Hepatocyte (in vitro differentiated cells): ENCODE measurements around the gene SEMA5A. TPM values are rescaled to one million over a fixed set of nuclear protein-coding genes. Genes with fewer than 3 reads are reported as not detected.

ENCODE experiments used
- DNase-seq: peaks from one replicate; pipeline ENCODE4 v3.0.0-alpha.2; 2016; ENCODE audit warnings: low spot score
- H2AFZ ChIP-seq: fragments of 200-600 bp; sonication (generic); 2 replicates; pipeline ENCODE4 v1.6.0; 2016; ENCODE audit warnings: antibody characterized with exemption, mild to moderate bottlenecking
- H3K27ac ChIP-seq: fragments of 200-600 bp; sonication (generic); 2 replicates; pipeline ENCODE4 v1.5.1; 2016; ENCODE audit warnings: mild to moderate bottlenecking
- H3K27me3 ChIP-seq: fragments of 200-600 bp; sonication (generic); 2 replicates; pipeline ENCODE4 v1.6.1; 2016
- H3K36me3 ChIP-seq: fragments of 200-600 bp; sonication (generic); replicated peaks from 2 replicates; pipeline ENCODE4 v1.5.1; 2016; ENCODE audit warnings: low read depth; ENCODE audit not compliant: insufficient read depth
- H3K4me1 ChIP-seq: fragments of 200-600 bp; sonication (generic); 2 replicates; pipeline ENCODE4 v1.5.1; 2016; ENCODE audit warnings: mild to moderate bottlenecking, moderate library complexity; ENCODE audit not compliant: insufficient read depth
- H3K4me2 ChIP-seq: fragments of 200-600 bp; sonication (generic); 2 replicates; pipeline ENCODE4 v1.6.0; 2016
- H3K4me3 ChIP-seq: fragments of 200-600 bp; sonication (generic); 2 replicates; pipeline ENCODE4 v1.5.1; 2016; ENCODE audit warnings: mild to moderate bottlenecking
- H3K79me2 ChIP-seq: fragments of 200-600 bp; sonication (generic); 2 replicates; pipeline ENCODE4 v1.6.0; 2017; ENCODE audit warnings: mild to moderate bottlenecking
- H3K9me2 ChIP-seq: fragments of 200-600 bp; sonication (generic); replicated peaks from 2 replicates; pipeline ENCODE4 v1.6.0; 2017; ENCODE audit warnings: mild to moderate bottlenecking; ENCODE audit not compliant: insufficient read depth
- H3K9me3 ChIP-seq: fragments of 200-600 bp; sonication (generic); 2 replicates; pipeline ENCODE4 v1.5.1; 2016; ENCODE audit warnings: low read depth, mild to moderate bottlenecking
- H4K20me1 ChIP-seq: fragments of 200-600 bp; sonication (generic); 2 replicates; pipeline ENCODE4 v1.6.0; 2016; ENCODE audit warnings: mild to moderate bottlenecking; ENCODE audit not compliant: insufficient read depth, poor library complexity, severe bottlenecking
- EZH2 ChIP-seq: fragments of 200-600 bp; sonication (generic); IDR thresholded peaks from 2 replicates; pipeline ENCODE4 v1.6.1; 2016; ENCODE audit warnings: antibody characterized with exemption, mild to moderate bottlenecking, borderline replicate concordance
- EZH2phosphoT487 ChIP-seq: fragments of 200-600 bp; sonication (generic); IDR thresholded peaks from one replicate; pipeline ENCODE4 v1.6.1; 2018; ENCODE audit warnings: antibody characterized with exemption, mild to moderate bottlenecking, low read depth, moderate library complexity; ENCODE audit not compliant: unreplicated experiment, severe bottlenecking
- WGBS: methylation state at CpG from one replicate; pipeline ENCODE4 v1.1.6; 2016; ENCODE audit warnings: low lambda C conversion rate; ENCODE audit errors: missing lambda C conversion rate; 5-methylcytosine and 5-hydroxymethylcytosine counted together
- polyA plus RNA-seq: library from polyadenylated mRNA; unstranded; fragments of >200 nt; fragmentation: Nextera tagmentation; extraction: Ambion mirVana; gene quantifications from 2 replicates; pipeline ENCODE4 v1.2.1, GENCODE V29; 2016
- total RNA-seq: library from RNA; depleted of rRNA; stranded (reverse); fragments of >200 nt; gene quantifications from 2 replicates; pipeline ENCODE4 v1.2.3, GENCODE V29; 2014
- TF ChIP-seq, protein P1 (sequence below): fragments of 200-600 bp; sonication (generic); IDR thresholded peaks from 2 replicates; pipeline ENCODE4 v1.5.1; 2016; ENCODE audit warnings: antibody characterized with exemption, mild to moderate bottlenecking; ENCODE audit not compliant: poor library complexity

Gene SEMA5A
- total and polyA plus RNA-seq, 2 experiments from 2014 or later, result 10.7 to 21.7 TPM

DNA sequence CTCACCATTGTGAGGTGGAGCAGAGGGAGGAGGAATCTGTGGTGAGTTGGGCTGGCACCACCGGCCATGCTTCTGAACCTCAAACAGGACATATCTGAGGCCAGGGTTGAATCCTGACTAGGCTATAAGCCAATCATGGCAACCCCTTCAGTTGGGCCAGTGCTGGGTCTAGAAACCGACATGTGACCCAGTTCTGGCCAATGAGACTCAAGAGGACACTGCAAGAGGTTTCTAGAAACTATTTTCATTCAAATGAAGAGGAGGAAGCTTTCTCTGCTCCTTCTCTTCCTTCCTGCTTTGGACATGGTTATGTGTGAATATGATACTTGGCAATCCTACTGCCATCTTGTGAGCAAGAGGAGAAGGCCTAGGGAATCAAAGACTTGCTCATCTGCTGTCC is 417.7 kb downstream of the SEMA5A start:
- H4K20me1 ChIP-seq, result no peaks in the 10 kb centered on the region
- 92% methylated on average over 2 of the region's 2 CpGs for WGBS
- no peak for DNase-seq
- no peak overlapping the region for H3K4me3 ChIP-seq
- H3K4me2 ChIP-seq, result no peak overlapping the region
- no peaks in the 10 kb centered on the region for H3K4me1 ChIP-seq
- H3K9me3 ChIP-seq, result no peaks in the 10 kb centered on the region
- H3K9me2 ChIP-seq, result no peaks in the 10 kb centered on the region
- H3K36me3 ChIP-seq, result no peaks in the 10 kb centered on the region
- no peaks in the 10 kb centered on the region for H3K79me2 ChIP-seq
- TF ChIP-seq EZH2 (no peak), EZH2phosphoT487 (no peak)
- TF ChIP-seq, protein P1, sequence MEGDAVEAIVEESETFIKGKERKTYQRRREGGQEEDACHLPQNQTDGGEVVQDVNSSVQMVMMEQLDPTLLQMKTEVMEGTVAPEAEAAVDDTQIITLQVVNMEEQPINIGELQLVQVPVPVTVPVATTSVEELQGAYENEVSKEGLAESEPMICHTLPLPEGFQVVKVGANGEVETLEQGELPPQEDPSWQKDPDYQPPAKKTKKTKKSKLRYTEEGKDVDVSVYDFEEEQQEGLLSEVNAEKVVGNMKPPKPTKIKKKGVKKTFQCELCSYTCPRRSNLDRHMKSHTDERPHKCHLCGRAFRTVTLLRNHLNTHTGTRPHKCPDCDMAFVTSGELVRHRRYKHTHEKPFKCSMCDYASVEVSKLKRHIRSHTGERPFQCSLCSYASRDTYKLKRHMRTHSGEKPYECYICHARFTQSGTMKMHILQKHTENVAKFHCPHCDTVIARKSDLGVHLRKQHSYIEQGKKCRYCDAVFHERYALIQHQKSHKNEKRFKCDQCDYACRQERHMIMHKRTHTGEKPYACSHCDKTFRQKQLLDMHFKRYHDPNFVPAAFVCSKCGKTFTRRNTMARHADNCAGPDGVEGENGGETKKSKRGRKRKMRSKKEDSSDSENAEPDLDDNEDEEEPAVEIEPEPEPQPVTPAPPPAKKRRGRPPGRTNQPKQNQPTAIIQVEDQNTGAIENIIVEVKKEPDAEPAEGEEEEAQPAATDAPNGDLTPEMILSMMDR, result no peak
- no peaks in the 10 kb centered on the region for H3K27me3 ChIP-seq
- no peak overlapping the region for H3K27ac ChIP-seq
- H2AFZ ChIP-seq, result no peak overlapping the region

DNA sequence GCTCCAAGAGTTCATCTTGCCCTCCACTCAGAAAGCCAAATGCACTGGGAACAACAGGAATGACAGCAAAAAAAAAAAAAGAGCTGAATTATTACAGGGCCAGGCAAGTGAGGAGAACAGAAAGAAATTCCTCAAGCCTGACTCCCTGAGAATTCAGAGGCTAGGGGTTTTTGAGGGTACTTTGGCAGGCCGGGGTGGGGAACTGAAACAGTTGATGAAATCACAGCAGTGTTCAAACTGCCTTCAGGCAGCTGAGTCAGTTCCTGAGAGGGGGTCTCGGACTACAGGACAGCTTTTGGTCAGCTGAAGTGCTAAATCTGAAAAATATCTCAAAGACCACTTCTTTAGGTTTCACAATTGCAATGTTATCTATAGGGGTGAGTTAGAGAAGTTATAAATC is 419.4 kb downstream of the SEMA5A start:
- H3K4me1 ChIP-seq, result no peaks in the 10 kb centered on the region
- no peak overlapping the region for H3K4me3 ChIP-seq
- H3K9me2 ChIP-seq, result no peaks in the 10 kb centered on the region
- DNase-seq, result no peak
- H3K27ac ChIP-seq, result no peak overlapping the region
- TF ChIP-seq, protein P1, result no peak
- TF ChIP-seq EZH2phosphoT487 (no peak), EZH2 (no peak)
- no peaks in the 10 kb centered on the region for H3K36me3 ChIP-seq
- H3K79me2 ChIP-seq, result no peaks in the 10 kb centered on the region
- no peak overlapping the region for H3K4me2 ChIP-seq
- no peaks in the 10 kb centered on the region for H3K9me3 ChIP-seq
- H2AFZ ChIP-seq, result no peak overlapping the region
- no peaks in the 10 kb centered on the region for H3K27me3 ChIP-seq
- H4K20me1 ChIP-seq, result no peaks in the 10 kb centered on the region
- WGBS, result 86% methylated on average over 2 of the region's 2 CpGs

DNA sequence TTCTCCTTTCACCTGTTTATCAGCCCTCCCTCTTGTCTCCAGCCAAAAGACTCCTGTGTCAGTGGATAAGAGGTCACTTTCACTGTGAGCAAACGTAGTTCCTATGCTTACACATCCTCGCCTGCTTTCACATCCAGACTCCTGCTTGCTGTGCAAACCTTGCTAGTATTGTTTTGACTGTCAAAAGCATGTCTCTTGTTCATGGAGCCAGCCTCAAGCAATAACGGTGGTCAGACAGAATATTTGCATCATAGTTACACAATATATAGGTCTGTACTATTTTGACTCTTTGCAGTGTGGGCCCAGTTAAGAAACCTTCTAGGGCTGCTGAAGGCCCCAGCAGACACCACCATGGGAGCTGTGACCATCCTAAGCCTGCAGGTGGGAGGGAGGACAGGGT is 420.0 kb downstream of the SEMA5A start:
- Histone ChIP-seq H3K27me3 (no peaks in the 10 kb centered on the region), H3K4me1 (no peaks in the 10 kb centered on the region), H2AFZ (no peak overlapping the region), H4K20me1 (no peaks in the 10 kb centered on the region), H3K4me3 (no peak overlapping the region), H3K9me3 (no peaks in the 10 kb centered on the region), H3K4me2 (no peak overlapping the region), H3K36me3 (no peaks in the 10 kb centered on the region), H3K79me2 (no peaks in the 10 kb centered on the region), H3K27ac (no peak overlapping the region), H3K9me2 (no peaks in the 10 kb centered on the region)
- WGBS, result 89% methylated on average over 3 of the region's 3 CpGs
- TF ChIP-seq EZH2, result no peak
- TF ChIP-seq EZH2phosphoT487, result no peak
- TF ChIP-seq, protein P1, result no peak
- DNase-seq, result no peak

DNA sequence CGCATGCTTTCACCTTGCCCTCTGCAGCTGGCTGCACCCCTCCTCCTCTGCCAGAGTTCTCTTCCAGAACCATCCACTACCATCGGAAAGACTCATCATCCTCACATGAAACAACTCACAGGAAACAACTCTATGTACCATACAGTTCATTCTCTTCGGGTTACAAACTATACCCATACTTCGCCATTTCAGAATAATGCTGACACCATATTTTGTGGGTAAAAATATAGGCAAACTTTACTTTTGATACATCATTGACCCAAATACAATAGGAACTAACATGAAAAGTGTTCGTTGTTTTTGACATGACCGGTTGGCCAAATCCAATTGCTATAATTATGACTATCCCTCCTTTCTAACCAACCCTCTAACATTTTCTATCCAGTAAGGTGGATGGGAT is 421.0 kb downstream of the SEMA5A start:
- H2AFZ ChIP-seq, result no peak overlapping the region
- H3K9me3 ChIP-seq, result no peaks in the 10 kb centered on the region
- no peaks in the 10 kb centered on the region for H4K20me1 ChIP-seq
- H3K9me2 ChIP-seq, result no peaks in the 10 kb centered on the region
- no peak overlapping the region for H3K27ac ChIP-seq
- H3K79me2 ChIP-seq, result no peaks in the 10 kb centered on the region
- H3K4me3 ChIP-seq, result no peak overlapping the region
- no peak overlapping the region for H3K4me2 ChIP-seq
- TF ChIP-seq, protein P1, result no peak
- TF ChIP-seq EZH2, result no peak
- TF ChIP-seq EZH2phosphoT487, result no peak
- no peaks in the 10 kb centered on the region for H3K36me3 ChIP-seq
- no peak for DNase-seq
- no peaks in the 10 kb centered on the region for H3K27me3 ChIP-seq
- H3K4me1 ChIP-seq, result no peaks in the 10 kb centered on the region
- 97% methylated on average over 6 of the region's 6 CpGs for WGBS
